Esophagus squamous epithelium (tissue), 5 donors: Measurements from ENCODE around the gene SLC4A9. TPM values are rescaled to one million over a fixed set of nuclear protein-coding genes. Genes with fewer than 3 reads are reported as not detected.

Experiments
- DNase-seq: peaks from one replicate; lab custom pipeline; 2025; lab: John Stamatoyannopoulos, UW
- H3K27ac ChIP-seq, 4 donors: fragments of 200-600 bp; sonication (generic); one replicate each; pipeline ENCODE4 v1.5.1; 2016 to 2019; ENCODE audit warnings: mild to moderate bottlenecking in 1 of 4
- H3K27me3 ChIP-seq, 4 donors: fragments of 200-600 bp; sonication (generic); 1 replicate in 3 of 4; 2 replicates in 1 of 4; pipeline versions ENCODE4 v1.5.1 to v1.6.0; 2017 to 2021; ENCODE audit warnings: antibody characterized with exemption in 1 of 4
- H3K36me3 ChIP-seq, 3 donors: fragments of 200-600 bp; sonication (generic); one replicate each; pipeline ENCODE4 v1.5.1; 2016 to 2019
- H3K4me1 ChIP-seq, 3 donors: fragments of 200-600 bp; sonication (generic); one replicate each; pipeline ENCODE4 v1.5.1; 2017 to 2019
- H3K4me3 ChIP-seq, 4 donors: fragments of 200-600 bp; sonication (generic); 1 replicate in 3 of 4; 2 replicates in 1 of 4; pipeline ENCODE4 v1.5.1; 2016 to 2019; ENCODE audit warnings: mild to moderate bottlenecking in 2 of 4, moderate library complexity in 1 of 4
- H3K9me3 ChIP-seq, 3 donors: fragments of 200-600 bp; sonication (generic); one replicate each; pipeline ENCODE4 v1.5.1; 2016 to 2019
- CTCF ChIP-seq, 6 experiments: fragments of 450-650 bp in 4 of 6; fragments of 200-600 bp in 2 of 6; sonication (generic) in 2 of 6; IDR thresholded peaks; one replicate each; pipeline ENCODE4 v1.5.1; 2016 to 2019; ENCODE audit warnings: antibody characterized with exemption in 6 of 6, mild to moderate bottlenecking in 4 of 6, moderate library complexity in 4 of 6
- POLR2A ChIP-seq, 4 donors: fragments of 450-650 bp; IDR thresholded peaks; one replicate each; pipeline ENCODE4 v1.6.1; 2017; ENCODE audit warnings: antibody characterized with exemption in 4 of 4, mild to moderate bottlenecking in 4 of 4, moderate library complexity in 3 of 4
- WGBS, 2 donors: methylation state at CpG; one replicate each; pipeline ENCODE4 v1.1.5; 2018; 5-methylcytosine and 5-hydroxymethylcytosine counted together
- intact Hi-C: fragments of 100-400 bp; cut with DNase I; formaldehyde crosslinking; loops from one replicate; pipeline ENCODE4 v1.15.0; 2022
- total RNA-seq, 4 donors: library from RNA; depleted of rRNA; stranded (reverse); fragments of >200 nt; gene quantifications; one replicate each; pipeline ENCODE4 v1.1.0, GENCODE V29; 2016
- donor health status: DM: yes; HTN: yes; CAD: no.

The SLC4A9 gene
- total RNA-seq, 4 donors from 2014 or later, result 0.04 to 1.2 TPM; not detected in 2

GRCh38 chr5:140327589-140327988 is 32.4 kb upstream of the SLC4A9 start:
- no peak overlapping the region for H3K27ac ChIP-seq

DNA sequence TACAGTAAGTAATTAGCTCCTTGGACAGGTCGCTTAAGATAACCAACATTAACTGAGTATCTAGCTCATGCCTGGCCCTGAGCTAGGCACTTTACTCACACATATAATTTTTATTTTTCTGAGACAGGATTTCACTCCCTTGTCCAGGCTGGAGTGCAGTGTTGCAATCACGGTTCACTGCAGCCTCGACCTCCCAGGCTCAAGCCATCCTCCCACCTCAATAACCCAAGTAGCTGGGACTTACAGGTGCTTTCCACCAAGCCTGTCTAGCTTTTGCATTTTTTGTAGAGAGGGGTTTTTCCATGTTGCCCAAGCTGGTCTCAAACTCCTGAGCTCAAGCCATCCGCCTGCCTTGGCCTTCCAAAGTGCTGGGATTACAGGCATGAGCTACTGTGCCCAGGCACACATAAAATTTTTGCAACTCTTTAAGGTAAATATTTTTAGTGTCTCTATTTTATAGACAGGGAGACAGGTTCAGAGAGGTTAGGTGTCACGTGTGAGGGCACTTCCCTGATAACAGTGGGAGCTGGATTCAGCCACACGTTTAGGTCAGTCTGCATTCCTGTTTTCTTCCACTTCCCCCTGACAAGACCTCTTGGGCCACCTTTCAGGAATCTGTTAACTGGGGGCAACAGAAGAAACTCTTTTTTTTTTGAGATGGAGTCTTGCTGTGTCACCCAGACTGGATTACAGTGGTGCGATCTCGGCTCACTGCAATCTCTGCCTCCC is 31.8 kb upstream of the SLC4A9 start:
- no peak for DNase-seq
- H3K9me3 ChIP-seq, result no peaks in the 10 kb centered on the region
- peaks cover 4 to 17% (median 11%) of the 10 kb centered on the region in 3 donors for H3K36me3 ChIP-seq
- TF ChIP-seq POLR2A (IDR thresholded peaks at IDR 0.05) (no peak), CTCF (IDR thresholded peaks at IDR 0.05) (no peak)
- 80 to 86% methylated on average over 8 of the region's 8 CpGs for WGBS, 2 donors
- peaks cover 13 to 44% (median 27%) of the 10 kb centered on the region in 3 donors for H3K4me1 ChIP-seq
- H3K27me3 ChIP-seq, result no peaks in the 10 kb centered on the region
- H3K4me3 ChIP-seq, result no peak overlapping the region
- intact Hi-C loops, result no loop called here
- no peak overlapping the region for H3K27ac ChIP-seq

More at GRCh38 chr5:140327589-140327988, 32.4 kb upstream of the SLC4A9 start:
- no peak for DNase-seq
- WGBS, 2 donors, result 42% methylated on average over 2 of the region's 2 CpGs
- peaks cover 19 to 50% (median 33%) of the 10 kb centered on the region in 3 donors for H3K4me1 ChIP-seq
- no peak overlapping the region for H3K4me3 ChIP-seq
- peaks cover 2 to 11% (median 5%) of the 10 kb centered on the region in 3 donors for H3K36me3 ChIP-seq
- intact Hi-C loops, result no loop called here
- no peaks in the 10 kb centered on the region for H3K27me3 ChIP-seq
- TF ChIP-seq CTCF (IDR thresholded peaks at IDR 0.05) (no peak), POLR2A (IDR thresholded peaks at IDR 0.05) (no peak)
- no peaks in the 10 kb centered on the region for H3K9me3 ChIP-seq

DNA sequence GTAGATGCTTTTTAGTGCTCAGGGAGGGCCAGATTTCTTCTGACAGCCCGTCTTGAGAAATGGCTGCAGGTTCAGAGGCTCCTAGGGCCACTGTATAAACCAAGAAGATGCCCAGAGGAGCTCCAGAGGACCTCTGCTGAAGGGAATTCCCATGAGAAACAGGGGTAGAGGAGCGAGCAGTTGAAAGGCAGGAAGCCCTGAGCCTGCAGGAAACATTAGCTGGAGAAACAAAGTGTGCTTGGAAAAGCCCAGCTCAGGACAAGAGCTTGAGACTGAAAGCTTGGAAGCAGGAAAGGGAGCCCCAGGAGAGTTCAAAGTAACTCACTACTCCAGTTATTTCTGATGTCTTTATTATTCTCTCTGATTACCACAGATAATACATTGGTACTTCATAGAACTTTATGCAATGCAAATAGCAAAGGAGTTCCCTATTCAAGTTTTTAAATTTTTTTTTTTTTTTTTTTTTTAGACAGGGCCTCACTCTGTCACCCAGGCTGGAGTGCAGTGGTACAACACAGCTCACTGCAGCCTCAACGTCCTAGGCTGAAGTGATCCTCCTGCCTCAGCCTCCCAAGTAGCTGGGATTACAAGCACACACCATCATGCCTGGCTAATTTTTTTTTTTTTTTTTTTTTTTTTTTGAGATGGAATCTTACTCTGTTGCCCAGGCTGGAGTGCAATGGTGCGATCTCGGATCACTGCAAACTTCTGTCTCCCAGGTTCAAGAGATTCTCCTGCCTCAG is 30.1 kb upstream of the SLC4A9 start:
- Histone ChIP-seq H3K27ac (peak overlapping the region in 1 of 4 donors; percentile 46), H3K9me3 (no peaks in the 10 kb centered on the region), H3K27me3 (no peaks in the 10 kb centered on the region), H3K4me3 (no peak overlapping the region), H3K4me1 (peaks cover 0 to 26% (median 10%) of the 10 kb centered on the region in 3 donors), H3K36me3 (peaks cover 4 to 34% (median 15%) of the 10 kb centered on the region in 3 donors)
- 56 to 69% methylated on average over 3 of the region's 5 CpGs for WGBS, 2 donors
- TF ChIP-seq CTCF (IDR thresholded peaks at IDR 0.05) (no peak), POLR2A (IDR thresholded peaks at IDR 0.05) (no peak)
- no peak for DNase-seq
- intact Hi-C loops, result no loop called here

- DNase-seq, result no peak
- Histone ChIP-seq H3K9me3 (no peaks in the 10 kb centered on the region), H3K27me3 (no peaks in the 10 kb centered on the region), H3K4me1 (peaks cover 0 to 30% (median 16%) of the 10 kb centered on the region in 3 donors), H3K36me3 (peaks cover 4 to 52% (median 15%) of the 10 kb centered on the region in 3 donors), H3K4me3 (no peak overlapping the region), H3K27ac (no peak overlapping the region)
- 71 to 80% methylated on average over 1 of the region's 1 CpG for WGBS, 2 donors
- intact Hi-C loops, result no loop called here
- no peak for TF ChIP-seq CTCF (IDR thresholded peaks at IDR 0.05)
- no peak for TF ChIP-seq POLR2A (IDR thresholded peaks at IDR 0.05)
These were observed 28.4 kb upstream of the SLC4A9 start for GRCh38 chr5:140331638-140332037.

DNA sequence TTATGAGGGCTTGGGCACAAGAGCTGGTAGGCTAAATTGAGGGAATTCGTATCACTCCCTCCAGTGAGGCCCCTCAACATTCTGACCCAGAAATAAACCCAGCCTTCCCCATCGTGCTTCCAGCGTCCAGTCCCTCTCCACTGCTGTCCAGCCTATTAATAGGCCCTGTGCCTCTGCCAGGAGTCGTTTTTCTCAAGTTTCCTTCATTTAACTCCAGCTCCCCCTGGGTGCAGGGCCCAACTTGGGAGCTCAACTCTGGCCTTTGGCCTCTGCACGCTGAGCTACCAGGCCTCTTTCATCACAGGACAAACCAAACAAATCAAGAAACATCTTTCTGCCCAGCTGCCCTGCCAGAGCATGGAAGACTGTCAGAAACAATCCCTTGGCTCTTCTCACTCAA is 23.6 kb upstream of the SLC4A9 start:
- DNase-seq, result no peak
- TF ChIP-seq POLR2A (IDR thresholded peaks at IDR 0.05) (no peak), CTCF (IDR thresholded peaks at IDR 0.05) (no peak)
- H3K4me1 ChIP-seq, result peaks cover 10 to 55% (median 48%) of the 10 kb centered on the region in 3 donors
- WGBS, 2 donors, result 46 to 63% methylated on average over 5 of the region's 5 CpGs
- peaks cover 11 to 97% (median 15%) of the 10 kb centered on the region in 3 donors for H3K36me3 ChIP-seq
- intact Hi-C loops, result no loop called here
- no peaks in the 10 kb centered on the region for H3K27me3 ChIP-seq
- H3K9me3 ChIP-seq, result no peaks in the 10 kb centered on the region
- H3K27ac ChIP-seq, result peak overlapping the region in 3 of 4 donors; percentile 17 to 68 (median 64)
- no peak overlapping the region for H3K4me3 ChIP-seq
